GM12878 (cell line): ENCODE measurements around the gene ZNF79. TPM values are rescaled to one million over a fixed set of nuclear protein-coding genes. Genes with fewer than 3 reads are reported as not detected.

Source experiments
- ATAC-seq: fragments of 200-7000 bp; cut with Tn5 transposase; 3 replicates; pipeline ENCODE4 v1.9.1; 2020; ENCODE audit warnings: mild to moderate bottlenecking, moderate library complexity
- BruUV-seq: library from RNA; stranded (reverse); fragments of 400-500 nt; replicated peaks from 2 replicates; lab custom pipeline; 2021; lab: Mats Ljungman, UMichigan
- CTCF ChIA-PET: fragments of 300-600 bp; sonication (Branson Sonifier 250); formaldehyde crosslinking; extraction: SDS; loops from one replicate; lab custom pipeline; 2021; ENCODE audit warnings: inconsistent platforms; lab: Yijun Ruan, JAX
- POLR2A ChIA-PET: fragments of 350-600 bp; formaldehyde crosslinking; extraction: SDS; loops from one replicate; lab custom pipeline; 2021; ENCODE audit warnings: inconsistent platforms; lab: Charles Lee
- RAD21 ChIA-PET: fragments of 300-600 bp; sonication (Branson Sonifier 250); formaldehyde crosslinking; loops from one replicate; lab custom pipeline; 2023; ENCODE audit warnings: antibody characterized with exemption; ENCODE audit not compliant: unreplicated experiment; lab: Charles Lee
- SMC1A ChIA-PET: fragments of 300-600 bp; sonication (Branson Sonifier 250); formaldehyde crosslinking; loops from one replicate; lab custom pipeline; 2023; ENCODE audit not compliant: unreplicated experiment, uncharacterized antibody; lab: Charles Lee
- DNase-seq: peaks from one replicate; pipeline ENCODE4 v3.0.0-alpha.2; 2011; ENCODE audit warnings: low read depth, low spot score
- FAIRE-seq: peaks from 3 replicates; lab custom pipeline; 2011; peaks lifted over from hg19 to GRCh38; lab: Jason Lieb, UNC
- H2AFZ ChIP-seq: 2 replicates; pipeline ENCODE4 v1.6.0; 2011; ENCODE audit warnings: low read depth, low read length, control low read depth; ENCODE audit not compliant: control insufficient read depth
- H3K27ac ChIP-seq: 2 replicates; pipeline ENCODE4 v1.5.1; 2011; ENCODE audit warnings: control low read depth; ENCODE audit not compliant: control insufficient read depth, insufficient read depth
- H3K27me3 ChIP-seq, 2 experiments: replicated peaks in 1 of 2; 2 replicates each; pipeline versions ENCODE4 v1.6.0 to v1.6.1; 2011; ENCODE audit warnings: low read length in 1 of 2; ENCODE audit not compliant: control insufficient read depth in 2 of 2, insufficient read depth in 2 of 2
- H3K36me3 ChIP-seq, 2 experiments: 2 replicates each; pipeline ENCODE4 v1.5.1; 2011; ENCODE audit warnings: low read length in 1 of 2; ENCODE audit not compliant: control insufficient read depth in 2 of 2, insufficient read depth in 2 of 2
- H3K4me1 ChIP-seq: 2 replicates; pipeline ENCODE4 v1.6.1; 2011; ENCODE audit warnings: mild to moderate bottlenecking, low read length, moderate library complexity, mixed read lengths; ENCODE audit not compliant: control insufficient read depth, insufficient read depth
- H3K4me2 ChIP-seq: 2 replicates; pipeline ENCODE4 v1.6.0; 2011; ENCODE audit warnings: control low read depth; ENCODE audit not compliant: control insufficient read depth, insufficient read depth
- H3K4me3 ChIP-seq: fragments of 200-600 bp; sonication (generic); 2 replicates; pipeline ENCODE4 v1.5.1; 2016
- H3K79me2 ChIP-seq: 2 replicates; pipeline ENCODE4 v1.6.0; 2011; ENCODE audit warnings: low read length; ENCODE audit not compliant: control insufficient read depth, insufficient read depth
- H3K9ac ChIP-seq: 2 replicates; pipeline ENCODE4 v1.8.0; 2011; ENCODE audit warnings: low read length, control low read depth, mixed read lengths; ENCODE audit not compliant: control insufficient read depth, insufficient read depth
- H3K9me3 ChIP-seq: replicated peaks from 3 replicates; pipeline ENCODE4 v1.5.1; 2011; ENCODE audit warnings: mild to moderate bottlenecking, low read length; ENCODE audit not compliant: control insufficient read depth, insufficient read depth
- H4K20me1 ChIP-seq: 2 replicates; pipeline ENCODE4 v1.6.0; 2011; ENCODE audit not compliant: control insufficient read depth, insufficient read depth
- IRF5 ChIP-seq: fragments of 450-650 bp; IDR thresholded peaks from 2 replicates; pipeline ENCODE4 v1.6.1; 2017; ENCODE audit warnings: borderline replicate concordance
- PAX5 ChIP-seq: IDR thresholded peaks from 2 replicates; pipeline ENCODE4 v1.6.1; 2011; ENCODE audit warnings: low read depth, low read length, borderline replicate concordance
- POU2F2 ChIP-seq: IDR thresholded peaks from 3 replicates; pipeline ENCODE4 v1.6.1; 2011; ENCODE audit warnings: low read depth, mild to moderate bottlenecking, low read length, borderline replicate concordance
- SIN3A ChIP-seq: IDR thresholded peaks from 2 replicates; pipeline ENCODE4 v1.6.1; 2012; ENCODE audit warnings: low read depth, low read length, improper control_type of control experiment
- SPI1 ChIP-seq: IDR thresholded peaks from 2 replicates; pipeline ENCODE4 v1.6.1; 2011; ENCODE audit warnings: low read depth, mild to moderate bottlenecking, low read length, moderate library complexity, borderline replicate concordance; ENCODE audit not compliant: insufficient read depth
- WRNIP1 ChIP-seq: IDR thresholded peaks from 2 replicates; pipeline ENCODE4 v1.6.1; 2011; ENCODE audit warnings: low read depth, low read length, improper control_type of control experiment, borderline replicate concordance
- ZBTB40 ChIP-seq: fragments of 450-650 bp; IDR thresholded peaks from 2 replicates; pipeline ENCODE4 v1.6.1; 2016; ENCODE audit warnings: mild to moderate bottlenecking, moderate library complexity, borderline replicate concordance
- WGBS: methylation state at CpG from one replicate; pipeline ENCODE4 v1.1.6; 2016; ENCODE audit warnings: low lambda C conversion rate; ENCODE audit not compliant: insufficient replicate concordance, insufficient coverage; ENCODE audit errors: missing lambda C conversion rate; 5-methylcytosine and 5-hydroxymethylcytosine counted together
- in situ Hi-C: fragments of 300-500 bp; cut with MboI; formaldehyde crosslinking; loops from 9 replicates; pipeline ENCODE4 v1.14.3; 2018; ENCODE audit warnings: mixed read lengths
- intact Hi-C: fragments of 100-400 bp; cut with micrococcal nuclease; formaldehyde crosslinking; loops from one replicate; pipeline ENCODE4 v1.14.2; 2022; ENCODE audit not compliant: unreplicated experiment
- polyA plus RNA-seq, 11 experiments: library from polyadenylated mRNA; depleted of rRNA in 4 of 11; unstranded in 6 of 11; stranded (reverse) in 5 of 11; fragments of >200 nt; fragmentation: Nextera tagmentation in 4 of 11; fragmentation: Illumina TruSeq in 1 of 11; extraction: Ambion mirVana in 4 of 11; extraction: Trizol in 1 of 11; gene quantifications; 1 replicate in 1 of 11; 2 replicates in 10 of 11; pipeline versions ENCODE4 v1.2.1 to v1.2.3, GENCODE V29; 2011 to 2016; ENCODE audit warnings: inconsistent platforms in 2 of 11, missing spikeins in 2 of 11, low read depth in 1 of 11
- total RNA-seq, 4 experiments: library from RNA; depleted of rRNA in 3 of 4; stranded (reverse); fragments of >200 nt in 3 of 4; fragmentation: Illumina TruSeq in 1 of 4; extraction: Trizol in 1 of 4; gene quantifications; 2 replicates each; pipeline versions ENCODE4 v1.2.1 to v1.2.3, GENCODE V29; 2013 to 2021

ZNF79 gene
- total and polyA plus RNA-seq, 10 of the 15 experiments (the other 5 are each of a cell fraction or from before 2014, with no cell fraction given), result 1.8 to 14.1 (median 11.7) TPM

- TF ChIP-seq IRF5, result no peak
Observed at GRCh38 chr9:127449332-127449966, 25.3 kb downstream of the ZNF79 start (continued).

- ChIA-PET POLR2A (interaction anchor here (0.6 to 3.7 kb wide), 5 partner anchors 17 to 183 kb away, joined by 3 to 26 read pairs (median 5); partner anchors contain the start of genes SLC2A8 and ZNF79), RAD21 (interaction anchor here (0.8 to 1.2 kb wide), 3 partner anchors 54 to 508 kb away, joined by 3 to 4 read pairs (median 4); no protein-coding TSS in a partner anchor), CTCF (interaction anchor here (0.8 to 2.2 kb wide), 6 partner anchors 27 to 510 kb away, joined by 3 to 7 read pairs (median 4); partner anchors contain the start of genes TOR2A and ZNF79), SMC1A (interaction anchor here (0.9 to 1.6 kb wide), 5 partner anchors 26 to 235 kb away, joined by 3 to 7 read pairs (median 4); partner anchors contain the start of gene ZNF79)
- Histone ChIP-seq H3K27ac (peak overlapping the region; percentile 94), H3K4me3 (peak overlapping the region; percentile 93), H3K27me3 (no peaks in the 10 kb centered on the region), H3K79me2 (peaks cover 49% of the 10 kb centered on the region), H3K9me3 (no peaks in the 10 kb centered on the region; the same call in 2 of the 3 replicates), H3K4me2 (peak overlapping the region; percentile 38), H3K4me1 (peaks cover 4% of the 10 kb centered on the region; the same call in 1 of the 2 replicates), H3K9ac (peak overlapping the region; percentile 95), H2AFZ (no peak overlapping the region), H4K20me1 (peaks cover 11% of the 10 kb centered on the region), H3K36me3 (peaks cover 17 to 44% of the 10 kb centered on the region in 2 experiments)
- intact Hi-C loops, result loop anchor here (10.0 kb wide), 1 partner anchor 236 kb away; no protein-coding TSS in a partner anchor
- WGBS, result 2% methylated on average over 14 of the region's 14 CpGs
- in situ Hi-C loops, result no loop called here
- FAIRE-seq (no peak), DNase-seq (no peak), ATAC-seq (peak; percentile 1)
- no TSS peak for BruUV-seq
- TF ChIP-seq WRNIP1 (peak; percentile 52; the same call in 1 of the 2 replicates), PAX5 (no peak), ZBTB40 (0 out of 2 replicates have a peak, but pooled peaks have one; percentile 9), SPI1 (no peak), SIN3A (0 out of 2 replicates have a peak, but pooled peaks have one; percentile 50), POU2F2 (0 out of 3 replicates have a peak, but pooled peaks have one; percentile 9)
Observed at GRCh38 chr9:127450243-127450760, 26.1 kb downstream of the ZNF79 start.
